LNCaP clone FGC (cell line): ENCODE measurements around the gene SIN3A.
A peak's percentile ranks its signal among the peaks of the same experiment; 100 is the strongest.
"Not testable (repeated sequence)": the region's sequence is repeated elsewhere in the genome, so short reads cannot be mapped to it uniquely, and the experiment has no call there.

Experiments
- DNase-seq: peaks from one replicate; pipeline ENCODE4 v3.0.0-alpha.2; 2011; ENCODE audit warnings: low read depth
- H3K4me3 ChIP-seq: 2 replicates; pipeline ENCODE4 v1.5.1; 2011; ENCODE audit warnings: mild to moderate bottlenecking, low read depth, low read length, control low read depth
- CTCF ChIP-seq: IDR thresholded peaks from 2 replicates; pipeline ENCODE4 v1.5.1; 2012; ENCODE audit warnings: mild to moderate bottlenecking; ENCODE audit not compliant: control insufficient read depth, insufficient read depth; ENCODE audit errors: extremely low read depth

Gene SIN3A

GRCh38 chr15:75342221-75342620 lies 109.3 kb downstream of the SIN3A start:
- TF ChIP-seq CTCF = no peak
- no peak overlapping the region for H3K4me3 ChIP-seq
- DNase-seq = no peak

GRCh38 chr15:75339531-75340240 lies 111.8 kb downstream of the SIN3A start:
- TF ChIP-seq CTCF = no peak
- no peak overlapping the region for H3K4me3 ChIP-seq
- no peak for DNase-seq

- H3K4me3 ChIP-seq = no peak overlapping the region
- no peak for TF ChIP-seq CTCF
- no peak for DNase-seq
These were observed 112.7 kb downstream of the SIN3A start for GRCh38 chr15:75338661-75339240.

GRCh38 chr15:75335705-75336355 lies 115.7 kb downstream of the SIN3A start, which contains the start of gene COMMD4:
Gene COMMD4, plus strand, starts transcription at chr15:75336063. Its CDS starts 27 bp downstream, at chr15:75336090.
- TF ChIP-seq CTCF = no peak
- DNase-seq = peak; percentile 85
- peak within 1 kb of the TSS; percentile 95 for H3K4me3 ChIP-seq

- no peak for DNase-seq
- no peak for TF ChIP-seq CTCF
- peak overlapping the region; percentile 95 for H3K4me3 ChIP-seq
These were observed 116.2 kb downstream of the SIN3A start for GRCh38 chr15:75335313-75335704.

- H3K4me3 ChIP-seq, DNase-seq: not testable (repeated sequence)
These were observed 117.7 kb downstream of the SIN3A start for GRCh38 chr15:75333654-75334419.

GRCh38 chr15:75332093-75332492 lies 119.4 kb downstream of the SIN3A start:
- DNase-seq, H3K4me3 ChIP-seq: not testable (repeated sequence)
